ENCODE measurements around the gene COL8A2.
A peak's percentile ranks its signal among the peaks of the same experiment; 100 is the strongest.

Gene COL8A2

GRCh38 chr1:36149237-36149972, 24.4 kb upstream of the COL8A2 start, which contains the start of gene TRAPPC3:
Gene TRAPPC3 (minus strand): TSS chr1:36149486. CDS start chr1:36149378, 108 bp downstream.
- peak within 1 kb of the TSS; percentile 85 for H3K9ac ChIP-seq
- peak within 1 kb of the TSS; percentile 88 for H2AFZ ChIP-seq (ENCODE audit: low read depth)
- peak within 1 kb of the TSS; percentile 97 for H3K27ac ChIP-seq
- TF ChIP-seq CTCF (conservative IDR thresholded peaks at IDR 0.05; ENCODE audit: low read depth, low read length) = peak; percentile 80
- H3K36me3 ChIP-seq (ENCODE audit: insufficient read depth) = no peaks in the 10 kb centered on the region
- H3K27me3 ChIP-seq (ENCODE audit: insufficient read depth, low read depth) = no peaks in the 10 kb centered on the region
- peak within 1 kb of the TSS; percentile 23 for H3K4me3 ChIP-seq (IDR thresholded peaks at IDR 0.05; ENCODE audit: insufficient read depth, low read depth, low read length)
- H3K4me1 ChIP-seq (ENCODE audit: low read depth, poor library complexity, severe bottlenecking) = peaks cover 37% of the 10 kb centered on the region
- peaks cover 35% of the 10 kb centered on the region for H3K79me2 ChIP-seq (ENCODE audit: insufficient read depth, low read depth)
- H4K20me1 ChIP-seq (ENCODE audit: insufficient read depth) = no peaks in the 10 kb centered on the region
- peak within 1 kb of the TSS; percentile 100 for H3K4me2 ChIP-seq

DNA sequence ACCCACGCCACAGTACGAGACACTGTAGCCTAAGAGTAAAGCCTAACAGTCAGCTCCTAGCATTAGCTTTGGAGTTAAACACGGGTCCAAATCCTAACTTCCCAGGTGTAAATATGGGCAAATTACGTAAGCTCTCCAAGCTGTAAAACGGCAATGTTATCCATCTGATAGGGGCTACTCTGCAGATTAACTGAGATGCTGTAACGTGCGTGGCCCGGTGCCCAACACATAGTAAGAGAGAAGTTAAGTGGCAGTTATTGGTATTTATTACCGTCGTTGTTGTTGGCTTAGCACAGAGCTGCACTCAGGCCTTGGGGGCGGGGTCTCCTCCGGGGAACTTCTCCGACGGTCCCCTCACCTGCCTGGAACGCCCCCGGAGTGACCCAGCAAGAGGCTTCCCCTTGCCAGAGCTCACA, 23.8 kb upstream of the COL8A2 start:
- Histone ChIP-seq H4K20me1 (ENCODE audit: insufficient read depth) (no peaks in the 10 kb centered on the region), H3K9ac (peak overlapping the region; percentile 85), H3K79me2 (ENCODE audit: insufficient read depth, low read depth) (peaks cover 37% of the 10 kb centered on the region), H3K4me2 (peak overlapping the region; percentile 100), H3K4me3 (IDR thresholded peaks at IDR 0.05; ENCODE audit: insufficient read depth, low read depth, low read length) (peak overlapping the region; percentile 16), H3K27me3 (ENCODE audit: insufficient read depth, low read depth) (no peaks in the 10 kb centered on the region), H3K36me3 (ENCODE audit: insufficient read depth) (no peaks in the 10 kb centered on the region), H2AFZ (ENCODE audit: low read depth) (peak overlapping the region; percentile 88), H3K27ac (peak overlapping the region; percentile 97), H3K4me1 (ENCODE audit: low read depth, poor library complexity, severe bottlenecking) (peaks cover 37% of the 10 kb centered on the region)
- no peak for TF ChIP-seq CTCF (conservative IDR thresholded peaks at IDR 0.05; ENCODE audit: low read depth, low read length)

DNA sequence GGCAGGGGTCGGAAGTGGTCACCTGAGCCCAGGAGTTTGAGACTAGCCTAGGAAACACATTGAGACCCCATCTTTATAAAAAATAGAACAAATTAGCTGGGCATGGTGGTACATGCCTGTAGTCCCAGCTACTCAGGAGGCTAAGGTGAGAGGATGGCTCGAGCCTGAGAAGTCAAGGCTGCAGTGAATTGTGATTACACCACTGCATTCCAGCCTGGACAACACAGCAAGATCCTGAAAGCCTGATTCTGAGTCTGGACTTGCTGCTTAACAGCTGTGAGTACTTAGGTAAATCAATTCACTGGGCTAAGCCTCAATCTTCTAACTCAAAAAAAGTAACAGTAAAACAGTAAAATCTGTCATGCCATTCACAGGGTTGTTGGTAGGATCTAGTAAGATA, 19.4 kb upstream of the COL8A2 start:
- Histone ChIP-seq H3K79me2 (ENCODE audit: insufficient read depth, low read depth) (peaks cover 59% of the 10 kb centered on the region), H4K20me1 (ENCODE audit: insufficient read depth) (no peaks in the 10 kb centered on the region), H3K9ac (no peak overlapping the region), H3K4me3 (IDR thresholded peaks at IDR 0.05; ENCODE audit: insufficient read depth, low read depth, low read length) (no peak overlapping the region), H3K27ac (no peak overlapping the region), H3K4me2 (no peak overlapping the region), H3K27me3 (ENCODE audit: insufficient read depth, low read depth) (no peaks in the 10 kb centered on the region), H3K36me3 (ENCODE audit: insufficient read depth) (no peaks in the 10 kb centered on the region), H3K4me1 (ENCODE audit: low read depth, poor library complexity, severe bottlenecking) (peaks cover 10% of the 10 kb centered on the region), H2AFZ (ENCODE audit: low read depth) (no peak overlapping the region)
- TF ChIP-seq CTCF (conservative IDR thresholded peaks at IDR 0.05; ENCODE audit: low read depth, low read length) = no peak

DNA sequence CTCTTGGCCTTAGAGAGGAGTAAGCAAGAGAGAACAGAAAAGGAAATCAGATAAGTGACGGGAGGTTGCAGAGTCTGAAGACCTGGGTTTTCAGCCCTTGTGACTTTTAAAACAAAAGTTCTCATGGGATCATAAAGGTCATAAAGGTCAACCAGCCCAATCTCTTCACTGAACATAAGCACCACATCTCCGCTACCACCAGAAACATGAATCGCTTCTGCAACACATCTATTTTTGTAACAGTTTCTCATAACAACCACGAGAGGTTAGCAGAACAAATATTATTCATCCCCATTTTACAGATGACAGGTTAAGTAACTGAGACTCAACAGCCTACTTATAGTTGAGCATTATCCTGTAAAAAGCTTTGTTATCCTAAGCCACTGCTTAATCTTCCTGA, 18.4 kb upstream of the COL8A2 start:
- H3K4me1 ChIP-seq (ENCODE audit: low read depth, poor library complexity, severe bottlenecking) = peaks cover 10% of the 10 kb centered on the region
- H3K4me2 ChIP-seq = no peak overlapping the region
- no peaks in the 10 kb centered on the region for H4K20me1 ChIP-seq (ENCODE audit: insufficient read depth)
- no peaks in the 10 kb centered on the region for H3K36me3 ChIP-seq (ENCODE audit: insufficient read depth)
- H3K9ac ChIP-seq = no peak overlapping the region
- H3K4me3 ChIP-seq (IDR thresholded peaks at IDR 0.05; ENCODE audit: insufficient read depth, low read depth, low read length) = no peak overlapping the region
- no peak overlapping the region for H2AFZ ChIP-seq (ENCODE audit: low read depth)
- no peak overlapping the region for H3K27ac ChIP-seq
- no peaks in the 10 kb centered on the region for H3K27me3 ChIP-seq (ENCODE audit: insufficient read depth, low read depth)
- peaks cover 52% of the 10 kb centered on the region for H3K79me2 ChIP-seq (ENCODE audit: insufficient read depth, low read depth)
- TF ChIP-seq CTCF (conservative IDR thresholded peaks at IDR 0.05; ENCODE audit: low read depth, low read length) = no peak
